DMS 273 treated with DMSO at 0.1 percent for 48 hours (cell line): ENCODE results near the gene UBXN11.

ENCODE experiments used
- DNase-seq: peaks from one replicate; lab custom pipeline; 2025; lab: John Stamatoyannopoulos, UW

The UBXN11 gene

DNA sequence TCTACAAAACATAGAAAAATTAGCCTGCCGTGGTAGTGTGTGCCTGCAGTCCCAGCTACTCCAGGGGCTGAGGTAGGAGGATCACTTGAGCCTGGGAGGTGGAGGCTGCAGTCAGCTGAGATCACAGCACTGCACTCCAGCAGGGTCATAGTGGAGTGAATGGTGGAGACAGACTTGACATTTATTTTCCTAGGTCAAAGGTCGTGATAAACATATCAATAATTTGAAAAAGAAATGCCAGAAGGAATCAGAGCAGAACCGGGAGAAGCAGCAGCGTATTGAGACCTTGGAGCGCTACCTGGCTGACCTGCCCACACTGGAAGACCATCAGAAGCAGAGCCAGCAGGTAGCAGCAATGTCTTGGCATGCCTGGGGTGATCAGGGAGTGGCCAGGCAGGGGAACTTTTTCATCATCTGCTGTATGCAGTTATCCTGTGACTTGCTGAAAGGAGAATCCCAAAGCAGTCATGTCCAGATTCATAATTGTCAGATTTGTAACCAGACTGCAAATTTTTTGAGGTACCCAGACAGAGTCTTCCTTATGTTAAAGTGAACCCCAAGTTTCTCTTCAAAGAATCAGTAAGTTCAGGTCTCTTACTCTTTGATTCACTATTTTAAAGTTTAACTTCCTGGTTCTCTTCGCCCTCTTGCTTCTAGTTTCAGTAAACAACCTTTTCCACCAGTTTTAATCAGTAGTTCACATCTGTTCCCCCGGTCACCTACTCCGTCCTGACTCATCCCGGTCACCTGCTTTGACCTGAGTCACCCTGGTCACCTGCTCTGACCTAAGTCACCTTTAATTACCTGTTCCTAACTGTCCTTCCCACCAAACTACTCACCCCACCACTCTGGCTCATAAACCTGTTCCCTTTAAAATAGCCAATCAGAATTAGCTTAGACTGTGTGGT is 37.9 kb downstream of the UBXN11 start:
- no peak for DNase-seq

DNA sequence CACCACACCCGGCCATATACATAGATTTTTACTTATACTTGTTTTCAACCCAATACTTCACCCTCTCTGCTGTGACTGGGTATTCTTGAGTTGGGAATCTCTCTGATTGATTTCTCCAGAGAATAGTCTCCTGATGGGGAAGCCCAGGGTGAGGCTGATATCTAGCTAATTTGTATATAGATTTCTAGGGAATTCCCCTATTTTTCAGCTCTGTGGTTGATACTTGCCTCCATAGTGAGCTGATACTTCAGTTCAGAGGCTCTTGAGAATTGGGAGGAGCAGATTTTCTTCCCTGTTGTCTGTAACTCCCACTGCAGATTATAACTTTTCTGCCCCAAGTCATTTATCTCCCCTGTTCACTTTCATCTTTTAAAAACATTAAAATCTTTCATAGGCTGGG is 41.0 kb downstream of the UBXN11 start:
- no peak for DNase-seq

DNA sequence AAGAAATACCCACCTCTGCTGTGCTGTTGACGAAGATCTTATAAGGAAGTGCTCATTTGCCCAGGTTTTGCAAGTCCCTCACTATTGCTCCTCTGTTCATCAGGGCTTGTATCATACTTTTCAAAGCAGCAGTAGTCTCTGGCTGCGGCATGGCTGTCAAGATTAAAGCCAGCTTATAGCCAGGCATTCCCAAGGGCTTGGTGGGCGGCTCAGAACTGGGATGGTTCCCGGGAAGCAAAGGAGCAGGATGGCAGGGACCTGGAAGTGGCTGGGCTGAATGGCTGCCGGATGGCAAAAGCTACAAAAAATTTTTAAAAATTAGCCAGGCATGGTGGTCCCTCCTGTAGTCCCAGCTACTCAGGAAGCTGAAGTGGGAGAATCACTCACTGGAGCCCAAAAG is 43.2 kb downstream of the UBXN11 start:
- no peak for DNase-seq

DNA sequence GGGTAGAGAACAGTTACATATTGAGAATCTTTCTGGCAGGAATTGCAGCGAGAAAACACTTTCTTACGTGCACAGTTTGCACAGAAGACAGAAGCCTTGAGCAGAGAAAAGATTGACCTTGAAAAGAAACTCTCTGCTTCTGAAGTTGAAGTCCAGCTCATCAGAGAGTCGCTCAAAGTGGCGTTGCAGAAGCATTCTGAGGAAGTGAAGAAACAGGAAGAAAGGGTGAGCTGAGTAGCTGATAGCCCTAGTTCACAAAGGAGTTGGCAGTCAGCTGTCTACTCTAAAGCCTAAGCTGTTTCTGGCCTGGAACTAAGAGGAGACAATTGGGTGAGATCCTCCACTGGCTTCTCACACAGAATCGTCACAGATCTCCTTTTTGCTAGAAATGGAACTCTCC is 46.9 kb downstream of the UBXN11 start:
- DNase-seq, result no peak

DNA sequence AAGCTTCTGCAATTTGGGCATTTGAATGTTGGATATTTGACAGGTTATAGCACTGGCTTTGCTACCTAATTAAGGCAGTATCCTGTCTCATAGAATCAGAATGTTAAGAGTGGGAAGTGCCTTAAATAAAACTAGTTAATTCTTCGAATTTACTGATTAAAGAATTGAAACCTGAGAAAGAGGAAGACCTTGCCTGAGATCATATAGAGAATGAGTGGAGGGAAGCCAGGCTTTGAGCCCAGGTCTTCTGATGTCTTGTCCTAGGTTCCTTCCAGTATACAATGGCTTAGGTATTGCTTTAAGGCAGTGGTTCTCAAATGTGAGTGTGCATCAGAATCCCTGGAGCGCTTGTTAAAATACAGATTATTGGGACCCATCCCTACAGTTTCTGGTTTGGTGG is 47.4 kb downstream of the UBXN11 start:
- DNase-seq, result no peak

DNA sequence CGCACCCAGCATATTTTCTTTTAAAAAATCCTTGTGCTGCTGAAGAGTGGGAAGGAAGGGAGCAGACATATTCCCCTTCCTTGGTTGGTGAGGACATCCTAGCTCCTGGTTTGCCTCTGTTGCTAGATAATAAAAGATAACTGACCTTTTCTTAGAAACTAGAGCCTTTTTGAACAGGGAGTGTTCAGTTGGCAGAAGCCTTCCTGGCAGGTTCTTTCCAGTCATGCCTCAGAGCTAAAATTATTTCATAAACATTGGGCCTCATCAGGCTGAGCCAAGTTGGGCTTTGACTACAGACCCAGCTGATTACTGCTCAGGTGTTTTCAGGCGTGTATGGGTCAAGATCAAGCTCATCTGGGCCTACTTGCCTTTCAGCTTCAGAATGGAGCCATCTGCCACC is 49.2 kb downstream of the UBXN11 start:
- no peak for DNase-seq

DNA sequence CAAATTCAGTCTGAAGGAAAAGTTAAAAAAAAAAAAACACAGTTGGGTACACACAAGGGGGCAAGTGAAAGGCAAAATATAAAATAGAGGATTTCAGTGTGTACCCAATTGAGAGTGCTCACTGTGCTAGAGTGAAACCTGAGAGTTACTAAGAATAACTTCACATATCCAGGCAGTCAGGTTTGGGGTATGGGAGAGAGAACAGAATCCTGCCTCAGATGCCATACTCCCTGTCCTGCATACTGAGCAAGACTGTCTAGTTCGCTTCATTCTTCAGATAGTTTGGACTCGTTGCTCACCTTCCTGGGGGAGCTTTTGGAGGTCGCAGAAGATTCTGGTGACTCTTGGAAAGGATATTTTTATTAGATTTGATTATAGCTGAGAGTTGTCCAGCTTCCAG is 52.0 kb downstream of the UBXN11 start:
- DNase-seq, result no peak

DNA sequence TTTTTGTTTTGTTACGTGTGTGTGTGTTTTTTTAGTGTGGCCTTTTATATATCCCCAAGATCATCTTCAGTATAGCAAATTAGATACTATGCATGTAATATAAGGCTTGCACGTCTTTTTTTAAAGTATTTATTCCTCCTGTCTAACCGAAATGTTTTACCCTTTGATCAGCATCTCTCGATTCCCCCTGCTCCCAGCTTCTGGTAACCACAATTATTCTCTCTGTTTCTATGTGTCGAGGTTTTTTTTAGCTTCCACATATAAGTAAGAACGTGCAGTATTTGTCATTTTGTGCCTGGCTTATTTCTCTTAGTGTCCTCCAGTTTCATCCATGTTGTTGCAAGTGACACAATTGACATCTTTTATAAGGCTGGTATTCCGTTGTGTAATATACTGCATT is 53.7 kb downstream of the UBXN11 start:
- no peak for DNase-seq

DNA sequence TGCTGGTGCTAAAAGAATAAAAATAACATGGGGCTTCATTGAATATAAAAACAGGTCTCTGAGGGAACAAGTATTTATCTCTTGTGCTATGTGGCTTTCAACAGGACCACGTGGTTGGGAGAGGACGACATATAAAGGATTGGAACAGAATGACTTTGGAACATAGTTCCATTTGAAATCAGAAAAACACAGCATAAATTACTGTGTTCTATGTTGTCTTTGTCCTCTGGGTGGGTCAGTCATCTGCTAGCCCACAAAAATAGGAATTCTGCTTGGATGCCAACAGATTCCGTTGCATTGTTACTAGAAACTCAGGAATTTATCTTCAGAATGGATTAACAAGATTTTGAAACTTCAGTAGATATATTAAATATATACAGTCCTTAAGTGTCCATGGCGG is 66.5 kb downstream of the UBXN11 start:
- no peak for DNase-seq

DNA sequence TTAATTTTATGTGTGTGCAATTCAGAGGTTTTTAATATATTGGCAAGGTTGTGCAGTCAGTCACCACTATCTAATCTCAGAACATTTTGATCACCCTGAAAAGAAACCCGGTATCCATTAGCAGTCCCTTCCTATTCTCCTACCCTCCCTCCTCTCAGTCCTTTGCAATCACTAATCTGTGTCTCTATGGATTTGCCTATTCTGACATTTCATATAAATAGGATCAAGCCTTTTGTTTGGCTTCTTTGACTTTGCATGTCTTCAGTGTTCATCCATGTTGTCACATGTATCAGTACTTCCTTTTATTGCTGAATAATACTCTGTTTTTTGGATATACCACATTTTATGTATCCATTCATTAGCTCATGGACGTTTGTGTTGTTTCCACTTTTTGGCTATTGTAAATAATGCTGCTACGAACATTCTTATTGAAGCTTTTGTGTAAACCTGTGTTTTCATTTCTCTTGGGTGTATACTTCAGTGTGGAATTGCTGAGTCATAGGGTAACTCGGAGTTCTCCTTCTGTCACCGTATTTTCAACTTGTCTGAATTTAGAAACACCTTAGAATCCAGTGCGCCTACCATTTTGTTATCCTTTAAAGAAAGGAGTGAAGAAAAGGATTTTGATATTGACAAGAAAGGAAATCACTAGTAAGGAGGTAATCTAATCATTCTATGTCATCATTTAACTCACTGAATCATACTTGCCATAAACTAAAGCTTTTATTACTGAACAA is 69.0 kb downstream of the UBXN11 start:
- DNase-seq, result no peak

DNA sequence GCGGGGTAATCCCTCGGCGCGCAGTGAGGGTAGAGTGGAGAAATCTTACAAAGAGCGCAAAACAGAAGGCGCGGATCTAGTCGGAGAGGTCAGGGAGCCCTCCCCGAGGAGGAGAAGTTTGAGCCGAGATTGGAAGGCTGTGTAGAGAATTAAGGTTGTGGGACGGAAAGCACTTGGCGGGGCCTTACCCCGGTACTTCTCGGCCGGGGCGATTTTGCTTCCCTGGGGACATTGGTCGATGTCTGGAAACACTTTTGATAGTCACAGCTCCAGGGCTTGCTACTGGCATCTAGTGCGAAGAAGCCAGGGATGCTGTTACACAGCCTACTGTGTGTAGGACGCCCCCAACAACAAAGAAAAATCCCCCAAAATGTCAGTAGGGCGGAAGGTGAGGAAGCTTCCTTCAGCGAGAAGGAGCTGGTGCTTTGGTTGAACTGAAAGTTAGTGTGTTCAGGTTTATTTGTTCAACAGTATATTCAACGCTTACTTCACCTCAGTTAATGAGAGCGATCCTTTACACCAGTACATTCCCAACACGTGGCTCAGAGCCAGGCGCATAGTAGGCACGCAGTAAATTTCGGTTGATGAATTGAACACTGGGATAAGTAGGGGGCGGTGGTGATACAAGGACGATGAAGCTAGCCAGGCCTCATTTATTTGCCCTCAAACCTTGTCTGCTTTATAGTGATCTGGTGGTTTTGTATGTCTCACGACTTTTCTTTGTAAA is 71.6 kb downstream of the UBXN11 start:
- no peak for DNase-seq

DNA sequence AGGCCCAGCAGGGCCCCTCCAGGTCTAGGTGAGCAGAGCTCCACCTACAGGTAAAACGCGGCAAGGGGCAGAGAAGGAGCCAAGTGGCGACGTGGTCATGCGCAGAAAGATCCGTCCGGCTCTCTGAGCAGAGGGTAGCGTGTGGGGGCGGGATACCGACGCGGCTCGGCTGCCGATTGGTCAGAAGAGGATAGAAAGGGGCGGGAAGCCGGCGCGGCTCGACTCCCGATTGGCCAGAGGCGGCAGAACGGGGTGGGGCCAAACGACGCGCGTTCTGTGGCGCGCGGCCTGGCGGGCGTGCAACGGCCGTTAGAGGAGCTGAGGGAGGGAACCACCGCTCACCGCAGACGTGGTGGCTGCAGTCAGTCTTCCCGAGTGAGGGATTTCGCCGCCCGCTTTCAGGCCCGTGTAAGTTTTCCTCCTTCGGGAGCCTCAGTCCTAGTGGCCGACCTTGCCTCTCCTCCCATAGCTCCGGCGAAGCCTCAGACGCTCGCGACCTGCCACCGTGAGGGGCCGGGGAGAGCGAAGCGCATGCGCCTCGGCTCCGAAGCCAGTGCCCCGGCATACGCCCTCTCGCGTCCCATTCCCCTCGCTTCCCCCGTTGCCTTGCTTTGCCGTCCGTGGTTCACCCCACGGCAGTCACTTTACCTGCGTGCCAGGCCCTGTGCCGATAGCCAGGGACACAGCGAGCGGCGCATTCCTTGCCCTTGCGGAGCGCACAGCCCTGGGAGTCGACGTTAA is 72.4 kb downstream of the UBXN11 start, which contains the start of gene CEP85:
Gene CEP85, plus strand, starts transcription at position 298 of the 741 bp plus-strand sequence. CDS start 5,584 bp downstream, outside the sequence.
- peak; percentile 92 for DNase-seq
